ENCODE measurements around the gene PHRF1. TPM values are rescaled to one million over a fixed set of nuclear protein-coding genes. Genes with fewer than 3 reads are reported as not detected.
"Not testable (repeated sequence)": the region's sequence is repeated elsewhere in the genome, so short reads cannot be mapped to it uniquely, and the experiment has no call there.

The PHRF1 gene
- polyA plus RNA-seq, 2 donors: 13.7 to 28.4 TPM

DNA sequence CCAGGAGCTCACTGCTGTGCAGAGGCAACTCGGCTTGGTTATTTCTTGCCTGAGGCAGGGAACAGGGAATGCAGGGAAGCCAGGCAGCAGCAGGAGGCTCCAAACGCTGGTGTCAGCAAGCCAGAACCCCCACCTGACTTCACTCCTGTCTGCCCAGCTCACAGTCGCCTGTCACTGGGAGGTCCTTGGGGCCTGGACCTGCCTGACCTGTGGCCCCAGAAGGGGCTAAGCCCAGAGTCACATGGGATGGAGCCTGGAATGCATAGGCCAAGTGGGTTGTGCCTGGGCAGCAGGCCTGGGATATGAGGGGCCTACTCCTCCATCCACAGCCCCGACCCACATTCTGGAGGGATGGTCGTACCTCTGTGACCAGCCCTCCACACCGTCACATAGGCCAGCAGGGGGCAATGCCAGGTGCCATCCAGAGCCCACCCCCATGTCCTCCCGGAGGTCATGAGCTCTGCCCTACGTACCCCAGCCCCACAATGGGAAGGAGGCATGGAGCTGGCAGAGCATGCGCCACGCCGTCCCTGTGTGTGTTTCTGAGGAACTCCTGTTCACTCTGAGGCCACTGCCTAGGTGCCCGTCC, 10.3 kb upstream of the PHRF1 start:
- Histone ChIP-seq H3K36me3 (ENCODE audit: control insufficient read depth in 2 of 2, insufficient read depth in 2 of 2, low read length in 1 of 2) (peaks cover 0 to 25% of the 10 kb centered on the region in 2 donors), H3K9me3 (ENCODE audit: control insufficient read depth in 2 of 2, insufficient read depth in 1 of 2, low read depth in 1 of 2, low read length in 1 of 2) (no peaks in the 10 kb centered on the region), H3K27ac (ENCODE audit: low read depth in 2 of 2, low read length in 1 of 2) (peak overlapping the region in 1 of 2 donors; percentile 63), H3K4me3 (ENCODE audit: low read depth in 1 of 2, low read length in 2 of 2) (peak overlapping the region; percentile 21 to 65), H3K4me1 (ENCODE audit: control insufficient read depth in 2 of 2, insufficient read depth in 2 of 2, low read length in 1 of 2) (peaks cover 3 to 30% of the 10 kb centered on the region in 2 donors), H3K27me3 (ENCODE audit: control insufficient read depth in 1 of 2, insufficient read depth in 2 of 2, low read length in 2 of 2) (no peaks in the 10 kb centered on the region)
- WGBS, 2 donors: 77 to 81% methylated on average over 12 of the region's 12 CpGs

DNA sequence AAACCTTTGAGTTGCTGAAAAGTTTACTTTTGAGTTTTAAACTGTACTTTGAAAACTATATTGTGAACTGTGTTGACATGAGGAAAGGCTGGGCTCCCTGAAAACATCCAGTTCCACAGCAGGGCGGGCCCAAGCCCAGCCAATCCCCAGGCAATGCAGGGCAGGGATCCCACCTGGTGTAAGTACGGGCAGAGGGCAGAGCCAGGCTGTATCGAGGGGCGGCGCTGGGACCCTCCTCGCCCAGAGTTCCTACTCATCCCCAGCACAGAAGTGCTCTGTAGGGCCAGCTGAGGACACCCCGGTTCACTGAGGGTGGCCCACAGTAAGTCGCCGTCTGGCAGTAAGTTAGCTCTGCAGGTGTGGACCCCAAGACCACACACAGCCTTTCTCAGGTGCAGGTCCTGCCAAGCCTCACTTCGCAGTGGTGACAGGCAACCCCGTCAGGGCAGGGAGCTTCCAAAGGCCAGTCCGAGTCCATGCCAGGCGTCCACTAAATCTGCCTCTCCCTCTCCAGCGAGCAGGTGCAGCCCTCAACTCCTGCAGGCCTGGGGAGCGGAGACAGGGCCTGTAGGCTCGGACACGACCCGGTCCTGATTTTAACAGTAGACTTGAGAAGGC, 9.2 kb upstream of the PHRF1 start:
- 88 to 90% methylated on average over 18 of the region's 18 CpGs for WGBS, 2 donors

DNA sequence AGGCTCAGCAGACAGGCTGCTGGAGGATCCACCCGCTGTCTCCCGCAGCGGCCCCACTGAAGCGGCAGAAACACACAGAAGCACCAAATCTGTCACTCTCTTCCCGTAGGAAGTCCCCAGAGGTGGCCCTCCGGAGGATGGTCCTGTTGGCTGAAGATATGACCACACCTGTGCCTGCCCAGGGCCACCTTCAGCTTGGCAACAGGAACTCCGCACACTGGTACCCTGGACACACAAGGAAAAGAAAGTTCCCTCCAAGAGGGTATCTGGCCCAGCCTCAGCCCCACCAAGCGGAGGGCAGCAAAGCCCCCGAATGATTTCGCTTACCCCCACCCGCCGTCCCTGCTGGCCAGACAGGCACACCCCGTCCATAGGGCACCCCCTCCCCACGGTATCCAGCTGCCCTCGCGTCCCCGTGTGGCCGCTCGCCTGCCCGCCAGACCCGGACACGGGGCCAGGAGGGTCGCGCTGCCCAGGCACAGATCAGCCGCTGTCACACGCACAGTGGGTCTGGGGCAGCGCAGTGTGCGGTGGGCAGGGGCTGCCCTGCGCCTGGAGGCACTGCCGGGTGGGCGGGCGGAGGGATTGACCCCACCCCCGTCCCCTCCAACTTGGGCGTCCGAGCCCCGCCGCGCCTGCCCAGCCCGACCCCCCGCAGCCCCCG, 8.5 kb upstream of the PHRF1 start:
- Histone ChIP-seq H3K9me3 (ENCODE audit: control insufficient read depth in 2 of 2, insufficient read depth in 1 of 2, low read depth in 1 of 2, low read length in 1 of 2) (no peaks in the 10 kb centered on the region), H3K27ac (ENCODE audit: low read depth in 2 of 2, low read length in 1 of 2) (peak overlapping the region; percentile 89 to 96), H3K27me3 (ENCODE audit: control insufficient read depth in 1 of 2, insufficient read depth in 2 of 2, low read length in 2 of 2) (no peaks in the 10 kb centered on the region), H3K4me1 (ENCODE audit: control insufficient read depth in 2 of 2, insufficient read depth in 2 of 2, low read length in 1 of 2) (peaks cover 0 to 23% of the 10 kb centered on the region in 2 donors), H3K36me3 (ENCODE audit: control insufficient read depth in 2 of 2, insufficient read depth in 2 of 2, low read length in 1 of 2) (peaks cover 0 to 19% of the 10 kb centered on the region in 2 donors), H3K4me3 (ENCODE audit: low read depth in 1 of 2, low read length in 2 of 2) (peak overlapping the region; percentile 65 to 83)
- 21 to 26% methylated on average over 37 to 41 of the region's 41 CpGs for WGBS, 2 donors

More for the DNA sequence above, 9.2 kb upstream of the PHRF1 start:
- Histone ChIP-seq H3K27me3 (ENCODE audit: control insufficient read depth in 1 of 2, insufficient read depth in 2 of 2, low read length in 2 of 2) (no peaks in the 10 kb centered on the region), H3K36me3 (ENCODE audit: control insufficient read depth in 2 of 2, insufficient read depth in 2 of 2, low read length in 1 of 2) (peaks cover 0 to 23% of the 10 kb centered on the region in 2 donors), H3K4me3 (ENCODE audit: low read depth in 1 of 2, low read length in 2 of 2) (peak overlapping the region; percentile 65 to 83), H3K27ac (ENCODE audit: low read depth in 2 of 2, low read length in 1 of 2) (peak overlapping the region; percentile 89 to 96), H3K9me3 (ENCODE audit: control insufficient read depth in 2 of 2, insufficient read depth in 1 of 2, low read depth in 1 of 2, low read length in 1 of 2) (no peaks in the 10 kb centered on the region), H3K4me1 (ENCODE audit: control insufficient read depth in 2 of 2, insufficient read depth in 2 of 2, low read length in 1 of 2) (peaks cover 0 to 27% of the 10 kb centered on the region in 2 donors)

DNA sequence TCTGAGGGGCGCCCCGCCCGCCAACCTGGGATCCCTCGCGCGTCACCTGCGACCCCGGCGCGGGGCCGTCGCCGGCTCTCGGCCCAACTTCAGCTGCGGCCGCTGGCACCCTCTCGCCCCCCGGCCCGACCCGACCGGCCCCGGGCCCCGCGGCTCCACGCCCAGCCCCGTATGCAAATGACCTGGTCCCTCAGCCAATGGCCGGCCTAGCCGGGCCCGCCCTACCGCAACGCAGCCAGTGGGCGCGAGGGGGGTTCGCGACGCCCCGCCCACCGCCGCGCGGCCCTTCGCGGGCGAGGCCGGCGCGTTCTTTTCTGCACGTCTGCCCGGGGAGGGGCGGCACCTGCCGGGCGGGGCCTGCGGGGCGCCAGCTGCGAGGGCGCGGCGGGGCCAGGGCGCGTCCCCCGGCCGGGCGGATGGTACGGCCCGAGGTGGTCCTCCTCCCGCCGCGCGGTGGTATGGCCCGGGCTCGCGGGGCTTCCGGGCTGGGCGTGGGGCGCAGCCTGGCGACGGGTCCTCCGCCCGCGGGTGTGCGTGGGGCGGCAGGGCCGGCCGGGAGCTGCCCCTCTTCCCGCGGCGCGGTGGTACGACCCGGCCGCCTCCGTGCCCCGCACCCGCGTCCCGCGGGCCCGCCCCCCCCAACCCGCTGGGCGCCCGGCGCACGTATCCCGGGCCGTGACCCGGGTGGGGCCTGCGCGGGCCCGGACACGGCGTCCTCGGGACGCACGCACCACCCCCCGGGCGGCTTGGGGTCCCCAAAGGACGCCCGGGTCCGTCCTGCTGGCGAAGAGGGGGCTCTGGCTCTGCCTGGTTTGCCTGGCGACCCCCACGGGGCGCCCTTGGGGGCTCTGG, 7.7 kb upstream of the PHRF1 start:
- Histone ChIP-seq H3K36me3 (ENCODE audit: control insufficient read depth in 2 of 2, insufficient read depth in 2 of 2, low read length in 1 of 2) (peaks cover 0 to 14% of the 10 kb centered on the region in 2 donors), H3K9me3 (ENCODE audit: control insufficient read depth in 2 of 2, insufficient read depth in 1 of 2, low read depth in 1 of 2, low read length in 1 of 2) (no peaks in the 10 kb centered on the region), H3K27me3 (ENCODE audit: control insufficient read depth in 1 of 2, insufficient read depth in 2 of 2, low read length in 2 of 2) (no peaks in the 10 kb centered on the region), H3K4me3 (ENCODE audit: low read depth in 1 of 2, low read length in 2 of 2) (peak overlapping the region; percentile 65 to 83), H3K27ac (ENCODE audit: low read depth in 2 of 2, low read length in 1 of 2) (peak overlapping the region; percentile 89 to 96), H3K4me1 (ENCODE audit: control insufficient read depth in 2 of 2, insufficient read depth in 2 of 2, low read length in 1 of 2) (peaks cover 0 to 20% of the 10 kb centered on the region in 2 donors)
- WGBS, 2 donors: 1% methylated on average over 66 to 123 of the region's 123 CpGs

DNA sequence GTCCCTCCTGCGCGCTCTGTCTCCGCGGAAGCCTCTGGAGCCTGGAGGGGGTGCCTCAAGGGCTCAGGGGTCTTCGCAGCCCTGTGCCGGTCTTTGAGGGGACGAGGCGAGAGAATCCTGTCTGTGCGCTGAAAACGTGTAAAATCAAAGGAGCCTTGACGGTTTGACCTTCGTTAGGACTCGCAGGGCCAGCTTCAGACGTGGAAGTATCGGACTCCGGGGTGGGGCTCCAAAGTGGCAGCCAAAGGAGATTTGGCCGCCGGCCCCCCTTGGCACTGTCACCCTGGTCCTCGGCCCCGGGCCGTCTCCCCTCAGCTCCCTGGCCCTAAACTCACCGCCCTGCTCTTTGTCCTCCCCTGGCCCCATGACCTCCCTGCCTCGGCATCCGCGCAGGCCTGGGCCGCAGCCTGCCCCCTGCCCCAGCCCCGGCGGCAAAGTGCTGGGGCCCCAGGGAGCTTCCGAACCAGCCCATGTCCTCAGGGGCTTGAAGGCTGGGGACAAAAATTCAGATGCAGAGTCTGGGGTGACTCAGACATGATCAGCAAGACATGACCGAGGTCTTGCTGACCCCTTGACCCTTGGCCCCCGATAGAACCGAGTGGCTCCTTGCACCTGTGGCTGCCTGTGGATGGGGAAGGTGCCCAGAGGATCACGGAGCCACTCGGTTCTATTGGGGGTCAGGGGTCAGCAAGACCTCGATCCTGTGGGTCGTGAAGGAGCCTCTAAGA, 6.9 kb upstream of the PHRF1 start:
- Histone ChIP-seq H3K9me3 (ENCODE audit: control insufficient read depth in 2 of 2, insufficient read depth in 1 of 2, low read depth in 1 of 2, low read length in 1 of 2) (no peaks in the 10 kb centered on the region), H3K27ac (ENCODE audit: low read depth in 2 of 2, low read length in 1 of 2) (peak overlapping the region; percentile 89 to 91), H3K4me3 (ENCODE audit: low read depth in 1 of 2, low read length in 2 of 2) (peak overlapping the region; percentile 65 to 83), H3K27me3 (ENCODE audit: control insufficient read depth in 1 of 2, insufficient read depth in 2 of 2, low read length in 2 of 2) (no peaks in the 10 kb centered on the region), H3K4me1 (ENCODE audit: control insufficient read depth in 2 of 2, insufficient read depth in 2 of 2, low read length in 1 of 2) (peaks cover 0 to 17% of the 10 kb centered on the region in 2 donors), H3K36me3 (ENCODE audit: control insufficient read depth in 2 of 2, insufficient read depth in 2 of 2, low read length in 1 of 2) (peaks cover 0 to 11% of the 10 kb centered on the region in 2 donors)
- 26 to 45% methylated on average over 35 to 36 of the region's 36 CpGs for WGBS, 2 donors

DNA sequence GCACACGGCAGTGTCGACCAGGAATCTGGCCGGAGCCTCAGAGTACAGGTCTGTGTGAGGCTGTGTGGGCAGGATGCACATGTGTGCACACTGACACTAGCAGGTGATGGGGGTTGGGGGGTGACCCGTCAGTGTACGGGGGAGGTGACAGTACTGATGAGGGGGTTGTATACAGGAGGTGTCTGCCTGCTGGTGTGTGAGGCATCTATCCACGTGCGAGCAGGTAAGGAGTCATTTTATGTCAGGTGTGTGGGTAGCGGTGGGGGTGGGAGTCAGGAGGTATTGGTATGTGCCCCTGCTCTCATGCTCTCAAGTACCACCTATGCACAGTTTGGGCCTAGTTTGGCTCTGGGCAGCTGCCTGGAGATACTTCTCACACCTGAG, 4.5 kb upstream of the PHRF1 start:
- peaks cover 2 to 17% of the 10 kb centered on the region in 2 donors for H3K4me1 ChIP-seq (ENCODE audit: control insufficient read depth in 2 of 2, insufficient read depth in 2 of 2, low read length in 1 of 2)
- WGBS, 2 donors: 73% methylated on average over 8 of the region's 8 CpGs
- no peak overlapping the region for H3K4me3 ChIP-seq (ENCODE audit: low read depth in 1 of 2, low read length in 2 of 2)
- H3K36me3 ChIP-seq (ENCODE audit: control insufficient read depth in 2 of 2, insufficient read depth in 2 of 2, low read length in 1 of 2): peaks cover 0 to 5% of the 10 kb centered on the region in 2 donors
- no peaks in the 10 kb centered on the region for H3K9me3 ChIP-seq (ENCODE audit: control insufficient read depth in 2 of 2, insufficient read depth in 1 of 2, low read depth in 1 of 2, low read length in 1 of 2)
- H3K27me3 ChIP-seq (ENCODE audit: control insufficient read depth in 1 of 2, insufficient read depth in 2 of 2, low read length in 2 of 2): no peaks in the 10 kb centered on the region
- no peak overlapping the region for H3K27ac ChIP-seq (ENCODE audit: low read depth in 2 of 2, low read length in 1 of 2)

DNA sequence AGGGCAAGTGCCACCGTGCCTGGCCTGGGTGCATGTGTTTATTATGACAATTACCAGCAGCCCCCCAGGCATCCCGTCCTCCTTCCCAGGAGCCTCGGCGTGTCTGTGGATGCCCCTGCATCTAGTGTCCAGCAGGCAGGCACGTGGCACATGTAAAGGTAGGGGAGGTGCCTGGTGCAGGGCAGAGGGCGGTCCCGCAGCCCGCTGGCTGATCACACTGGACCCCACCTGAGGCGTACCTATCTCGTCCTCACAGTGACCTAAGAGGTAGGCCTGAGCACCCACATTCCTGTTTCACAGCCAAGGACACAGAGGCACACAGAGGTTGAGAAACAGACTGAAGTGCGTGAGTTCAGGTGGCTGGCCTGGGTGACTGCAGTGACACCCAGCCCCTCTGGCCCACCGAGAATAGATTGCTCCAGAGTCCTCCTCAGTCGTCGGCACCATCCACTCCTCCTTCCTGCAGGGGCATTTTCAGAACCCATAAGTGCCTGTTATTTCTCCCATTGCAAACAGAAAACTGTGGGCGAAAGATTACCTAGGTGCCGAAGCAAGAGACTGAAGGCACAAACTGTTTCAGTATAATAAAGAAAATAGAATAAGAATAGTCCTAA, 3.0 kb upstream of the PHRF1 start:
- no peaks in the 10 kb centered on the region for H3K9me3 ChIP-seq (ENCODE audit: control insufficient read depth in 2 of 2, insufficient read depth in 1 of 2, low read depth in 1 of 2, low read length in 1 of 2)
- H3K36me3 ChIP-seq (ENCODE audit: control insufficient read depth in 2 of 2, insufficient read depth in 2 of 2, low read length in 1 of 2): no peaks in the 10 kb centered on the region
- peaks cover 10 to 23% of the 10 kb centered on the region in 2 donors for H3K4me1 ChIP-seq (ENCODE audit: control insufficient read depth in 2 of 2, insufficient read depth in 2 of 2, low read length in 1 of 2)
- no peak overlapping the region for H3K4me3 ChIP-seq (ENCODE audit: low read depth in 1 of 2, low read length in 2 of 2)
- WGBS, 2 donors: 92% methylated on average over 16 of the region's 16 CpGs
- H3K27me3 ChIP-seq (ENCODE audit: control insufficient read depth in 1 of 2, insufficient read depth in 2 of 2, low read length in 2 of 2): no peaks in the 10 kb centered on the region
- no peak overlapping the region for H3K27ac ChIP-seq (ENCODE audit: low read depth in 2 of 2, low read length in 1 of 2)

DNA sequence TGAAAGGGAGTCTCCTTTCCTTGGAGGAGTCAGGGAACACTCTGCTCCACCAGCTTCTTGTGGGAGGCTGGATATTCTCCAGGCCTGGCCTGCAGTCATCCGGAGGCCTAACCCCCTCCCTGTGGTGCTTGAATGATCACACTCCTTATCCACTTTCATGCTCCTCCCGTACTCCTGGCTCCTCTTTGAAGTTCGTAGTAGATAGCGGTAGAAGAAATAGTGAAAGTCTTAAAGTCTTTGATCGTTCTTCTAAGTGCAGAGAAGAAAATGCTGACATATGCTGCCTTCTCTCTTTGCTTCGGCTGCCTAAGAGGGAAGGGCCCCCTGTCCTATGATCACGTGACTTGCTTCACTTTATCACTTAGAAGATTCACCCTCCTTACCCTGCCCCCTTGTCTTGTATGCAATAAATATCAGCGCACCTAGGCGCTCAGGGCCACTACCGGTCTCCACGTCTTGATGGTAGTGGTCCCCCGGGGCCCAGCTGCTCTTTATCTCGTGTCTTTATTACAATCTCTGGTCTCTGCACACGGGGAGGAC, 2.2 kb upstream of the PHRF1 start:
- 49 to 57% methylated on average over 14 of the region's 14 CpGs for whole genome bisulfite sequencing, 2 donors
- H3K27ac ChIP-seq (ENCODE audit: low read depth in 2 of 2, low read length in 1 of 2); H3K36me3 ChIP-seq (ENCODE audit: control insufficient read depth in 2 of 2, insufficient read depth in 2 of 2, low read length in 1 of 2); H3K9me3 ChIP-seq (ENCODE audit: control insufficient read depth in 2 of 2, insufficient read depth in 1 of 2, low read depth in 1 of 2, low read length in 1 of 2); H3K4me3 ChIP-seq (ENCODE audit: low read depth in 1 of 2, low read length in 2 of 2); H3K27me3 ChIP-seq (ENCODE audit: control insufficient read depth in 1 of 2, insufficient read depth in 2 of 2, low read length in 2 of 2): not testable (repeated sequence)
- peaks cover 12 to 25% of the 10 kb centered on the region in 2 donors for H3K4me1 ChIP-seq (ENCODE audit: control insufficient read depth in 2 of 2, insufficient read depth in 2 of 2, low read length in 1 of 2)

Measured in esophagus (tissue), 2 donors.